NK-92 (cell line): ENCODE measurements around the gene NOG.

Experiments
- DNase-seq: peaks from one replicate; lab custom pipeline; 2025; ENCODE audit not compliant: unreplicated experiment; lab: John Stamatoyannopoulos, UW

Gene NOG

GRCh38 chr17:56593646-56594319 is at the start of gene NOG:
Gene NOG, plus strand, starts transcription at chr17:56593699. Its CDS starts 525 bp downstream, at chr17:56594224.
- DNase-seq = no peak

GRCh38 chr17:56545106-56545505 is 48.4 kb upstream of the NOG start:
- DNase-seq = no peak

GRCh38 chr17:56545930-56546329 is 47.6 kb upstream of the NOG start:
- no peak for DNase-seq

GRCh38 chr17:56548661-56549060 is 44.8 kb upstream of the NOG start:
- no peak for DNase-seq

- DNase-seq = no peak
Observed at GRCh38 chr17:56549501-56549900, 44.0 kb upstream of the NOG start.

GRCh38 chr17:56557682-56558081 is 35.8 kb upstream of the NOG start:
- DNase-seq = no peak

- DNase-seq = no peak
Observed at GRCh38 chr17:56558088-56558487, 35.4 kb upstream of the NOG start.

- DNase-seq = no peak
Observed at GRCh38 chr17:56570199-56570598, 23.3 kb upstream of the NOG start.

GRCh38 chr17:56571456-56571855 is 22.0 kb upstream of the NOG start:
- DNase-seq = no peak

- DNase-seq = no peak
Observed at GRCh38 chr17:56577190-56577842, 16.2 kb upstream of the NOG start.

GRCh38 chr17:56577843-56578204 is 15.7 kb upstream of the NOG start:
- DNase-seq = no peak

GRCh38 chr17:56581635-56582627 is 11.6 kb upstream of the NOG start:
- no peak for DNase-seq

- DNase-seq = no peak
Observed at GRCh38 chr17:56583772-56584171, 9.7 kb upstream of the NOG start.

- DNase-seq = no peak
Observed at GRCh38 chr17:56587298-56587697, 6.2 kb upstream of the NOG start.

GRCh38 chr17:56592487-56593085 is 913 bp upstream of the NOG start:
- no peak for DNase-seq

GRCh38 chr17:56593086-56593645 is 333 bp upstream of the NOG start:
- DNase-seq = no peak

- no peak for DNase-seq
Observed at GRCh38 chr17:56594320-56595107, 1.0 kb downstream of the NOG start.

GRCh38 chr17:56595108-56595418 is 1.6 kb downstream of the NOG start:
- no peak for DNase-seq

- DNase-seq = no peak
Observed at GRCh38 chr17:56595831-56596690, 2.6 kb downstream of the NOG start.
